HepG2 (cell line): ENCODE measurements around the gene SLC25A25. TPM values are rescaled to one million over a fixed set of nuclear protein-coding genes. Genes with fewer than 3 reads are reported as not detected.

Source experiments
- AHDC1 ChIP-seq: sonication (generic); formaldehyde crosslinking; IDR thresholded peaks from 2 replicates; pipeline ENCODE4 v1.5.1; 2020; ENCODE audit warnings: mild to moderate bottlenecking, missing genetic modification reagents, borderline replicate concordance
- AKAP8 ChIP-seq: sonication (generic); formaldehyde crosslinking; IDR thresholded peaks from 2 replicates; pipeline ENCODE4 v1.5.1; 2020; ENCODE audit warnings: mild to moderate bottlenecking, missing genetic modification reagents
- MAFG ChIP-seq: sonication (generic); formaldehyde crosslinking; IDR thresholded peaks from 2 replicates; pipeline ENCODE4 v1.5.1; 2020; ENCODE audit warnings: mild to moderate bottlenecking, missing genetic modification reagents
- MLX ChIP-seq: IDR thresholded peaks from 2 replicates; pipeline ENCODE4 v1.6.1; 2016
- NCOR1 ChIP-seq: fragments of 200-600 bp; sonication (generic); IDR thresholded peaks from 2 replicates; pipeline ENCODE4 v1.7.0; 2017; ENCODE audit warnings: antibody characterized with exemption, low read length, borderline replicate concordance
- NFE2 ChIP-seq: sonication (generic); formaldehyde crosslinking; IDR thresholded peaks from 2 replicates; pipeline ENCODE4 v1.4.0; 2020; ENCODE audit warnings: missing genetic modification reagents
- RBFOX2 ChIP-seq: fragments of 200-400 bp; formaldehyde crosslinking; IDR thresholded peaks from 2 replicates; pipeline ENCODE4 v1.6.1; 2017; ENCODE audit warnings: low read depth, mild to moderate bottlenecking, low read length
- RFX1 ChIP-seq: fragments of 450-650 bp; IDR thresholded peaks from 2 replicates; pipeline ENCODE4 v1.6.1; 2017
- SOX13 ChIP-seq, 3 experiments: fragments of 450-650 bp in 1 of 3; sonication (generic) in 1 of 3; formaldehyde crosslinking in 1 of 3; IDR thresholded peaks in 2 of 3; conservative IDR thresholded peaks in 1 of 3; 2 replicates each; pipeline versions ENCODE4 v1.5.0 to v1.6.1; 2016 to 2020; ENCODE audit warnings: antibody characterized with exemption in 1 of 3, mild to moderate bottlenecking in 1 of 3, missing compliant biosample characterization in 1 of 3, missing genetic modification reagents in 1 of 3, moderate library complexity in 1 of 3
- SRY ChIP-seq: sonication (generic); formaldehyde crosslinking; IDR thresholded peaks from 2 replicates; pipeline ENCODE4 v1.8.0; 2022; ENCODE audit warnings: mild to moderate bottlenecking, missing genetic modification reagents
- TFAP4 ChIP-seq: sonication (generic); IDR thresholded peaks from 2 replicates; pipeline ENCODE4 v1.6.1; 2016; ENCODE audit warnings: low read depth, borderline replicate concordance
- ZC3H13 ChIP-seq: sonication (generic); formaldehyde crosslinking; IDR thresholded peaks from 2 replicates; pipeline ENCODE4 v1.8.1; 2023; ENCODE audit warnings: mild to moderate bottlenecking, missing genetic modification reagents, moderate library complexity
- ZFP36L2 ChIP-seq: sonication (generic); formaldehyde crosslinking; IDR thresholded peaks from 2 replicates; pipeline ENCODE4 v1.4.0; 2020; ENCODE audit warnings: missing genetic modification reagents
- ZNF143 ChIP-seq: sonication (generic); formaldehyde crosslinking; IDR thresholded peaks from 2 replicates; pipeline ENCODE4 v1.4.0; 2020; ENCODE audit warnings: missing genetic modification reagents
- ZNF329 ChIP-seq: sonication (generic); formaldehyde crosslinking; IDR thresholded peaks from 2 replicates; pipeline ENCODE4 v1.9.0; 2021; ENCODE audit warnings: low read depth, mild to moderate bottlenecking, missing genetic modification reagents
- ZNF44 ChIP-seq: sonication (generic); formaldehyde crosslinking; IDR thresholded peaks from 2 replicates; pipeline ENCODE4 v1.5.1; 2020; ENCODE audit warnings: mild to moderate bottlenecking, missing genetic modification reagents
- ZNF749 ChIP-seq: sonication (generic); formaldehyde crosslinking; IDR thresholded peaks from 2 replicates; pipeline ENCODE4 v1.8.0; 2022; ENCODE audit warnings: mild to moderate bottlenecking, missing genetic modification reagents, moderate library complexity, borderline replicate concordance
- ZSCAN21 ChIP-seq: sonication (generic); formaldehyde crosslinking; IDR thresholded peaks from 2 replicates; pipeline ENCODE4 v1.8.0; 2022; ENCODE audit warnings: mild to moderate bottlenecking, missing genetic modification reagents, moderate library complexity, borderline replicate concordance
- polyA plus RNA-seq, 8 experiments: library from polyadenylated mRNA; depleted of rRNA in 3 of 8; stranded (reverse) in 7 of 8; unstranded in 1 of 8; fragments of >200 nt; fragmentation: Illumina TruSeq in 4 of 8; extraction: Trizol in 4 of 8; gene quantifications; 2 replicates each; pipeline versions ENCODE4 v1.2.1 to v1.2.3, GENCODE V29; 2011 to 2016; ENCODE audit warnings: low read depth in 4 of 8, missing spikeins in 1 of 8, mixed read lengths in 1 of 8; ENCODE audit not compliant: insufficient read depth in 1 of 8
- total RNA-seq, 5 experiments: library from RNA; depleted of rRNA; stranded (reverse); fragments of >200 nt; fragmentation: Illumina TruSeq; extraction: Trizol; gene quantifications; 2 replicates each; pipeline ENCODE4 v1.2.3, GENCODE V29; 2016; ENCODE audit warnings: low read depth in 1 of 5
- TF ChIP-seq, protein P1 (sequence below), 2 experiments: fragments of 450-650 bp in 1 of 2; sonication (generic) in 1 of 2; formaldehyde crosslinking; IDR thresholded peaks; 2 replicates each; pipeline versions ENCODE4 v1.5.0 to v1.8.0; 2020 to 2022; ENCODE audit warnings: mild to moderate bottlenecking in 1 of 2, missing genetic modification reagents in 1 of 2
- TF ChIP-seq, protein P2 (sequence below): sonication (generic); formaldehyde crosslinking; IDR thresholded peaks from 2 replicates; pipeline ENCODE4 v1.9.0; 2021; ENCODE audit warnings: missing genetic modification reagents, mild to moderate bottlenecking, borderline replicate concordance

Gene SLC25A25
- total and polyA plus RNA-seq, 2 of the 13 experiments (the other 11 are each of a cell fraction or from before 2014, with no cell fraction given): 10.5 to 24.8 TPM

- TF ChIP-seq, protein P1, sequence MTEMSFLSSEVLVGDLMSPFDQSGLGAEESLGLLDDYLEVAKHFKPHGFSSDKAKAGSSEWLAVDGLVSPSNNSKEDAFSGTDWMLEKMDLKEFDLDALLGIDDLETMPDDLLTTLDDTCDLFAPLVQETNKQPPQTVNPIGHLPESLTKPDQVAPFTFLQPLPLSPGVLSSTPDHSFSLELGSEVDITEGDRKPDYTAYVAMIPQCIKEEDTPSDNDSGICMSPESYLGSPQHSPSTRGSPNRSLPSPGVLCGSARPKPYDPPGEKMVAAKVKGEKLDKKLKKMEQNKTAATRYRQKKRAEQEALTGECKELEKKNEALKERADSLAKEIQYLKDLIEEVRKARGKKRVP (CRISPR knock-in tag; IDR thresholded peaks at IDR 0.05): no peak
- TF ChIP-seq ZNF143 (CRISPR knock-in tag): no peak
- no peak for TF ChIP-seq ZSCAN21 (CRISPR knock-in tag)
- no peak for TF ChIP-seq SOX13 (IDR thresholded peaks at IDR 0.05)
- no peak for TF ChIP-seq SOX13 (CRISPR knock-in tag; conservative IDR thresholded peaks at IDR 0.05 in 1 of 2, IDR thresholded peaks at IDR 0.05 in 1 of 2)
- TF ChIP-seq AKAP8 (CRISPR knock-in tag): no peak
- no peak for TF ChIP-seq NCOR1
- no peak for TF ChIP-seq NFE2 (CRISPR knock-in tag)
- TF ChIP-seq ZNF329 (CRISPR knock-in tag): no peak
- no peak for TF ChIP-seq MLX (CRISPR knock-in tag)
- 0 out of 2 replicates have a peak, but pooled peaks have one; percentile 6 for TF ChIP-seq ZC3H13
- TF ChIP-seq, protein P2, sequence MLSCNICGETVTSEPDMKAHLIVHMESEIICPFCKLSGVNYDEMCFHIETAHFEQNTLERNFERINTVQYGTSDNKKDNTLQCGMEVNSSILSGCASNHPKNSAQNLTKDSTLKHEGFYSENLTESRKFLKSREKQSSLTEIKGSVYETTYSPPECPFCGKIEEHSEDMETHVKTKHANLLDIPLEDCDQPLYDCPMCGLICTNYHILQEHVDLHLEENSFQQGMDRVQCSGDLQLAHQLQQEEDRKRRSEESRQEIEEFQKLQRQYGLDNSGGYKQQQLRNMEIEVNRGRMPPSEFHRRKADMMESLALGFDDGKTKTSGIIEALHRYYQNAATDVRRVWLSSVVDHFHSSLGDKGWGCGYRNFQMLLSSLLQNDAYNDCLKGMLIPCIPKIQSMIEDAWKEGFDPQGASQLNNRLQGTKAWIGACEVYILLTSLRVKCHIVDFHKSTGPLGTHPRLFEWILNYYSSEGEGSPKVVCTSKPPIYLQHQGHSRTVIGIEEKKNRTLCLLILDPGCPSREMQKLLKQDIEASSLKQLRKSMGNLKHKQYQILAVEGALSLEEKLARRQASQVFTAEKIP (CRISPR knock-in tag): no peak
- no peak for TF ChIP-seq ZFP36L2 (CRISPR knock-in tag)
- TF ChIP-seq TFAP4: peak; percentile 63; the same call in 1 of the 2 replicates
- TF ChIP-seq RFX1: no peak
- 0 out of 2 replicates have a peak, but pooled peaks have one; percentile 8 for TF ChIP-seq SRY (CRISPR knock-in tag)
- TF ChIP-seq AHDC1 (CRISPR knock-in tag): no peak
- TF ChIP-seq ZNF749: no peak
- TF ChIP-seq RBFOX2: no peak
- TF ChIP-seq MAFG (CRISPR knock-in tag): no peak
- no peak for TF ChIP-seq ZNF44 (CRISPR knock-in tag)
Measured at GRCh38 chr9:128099231-128099931, 31.3 kb downstream of the SLC25A25 start (continued).
